Ureter (tissue), 1 donor: ENCODE measurements around the gene ZBED5. TPM values are rescaled to one million over a fixed set of nuclear protein-coding genes. Genes with fewer than 3 reads are reported as not detected.
A peak's percentile ranks its signal among the peaks of the same experiment; 100 is the strongest.

Source experiments
- DNase-seq: peaks from one replicate; pipeline ENCODE4 v3.0.0-alpha.2; 2020; ENCODE audit warnings: low spot score
- total RNA-seq: library from RNA; stranded (reverse); gene quantifications from one replicate; pipeline ENCODE4 v1.2.4, GENCODE V29; 2023
- donor health status: DM: yes; HTN: yes; CAD: no.

Gene ZBED5
- total RNA-seq, 1 donor from 2014 or later = 54.0 TPM

DNA sequence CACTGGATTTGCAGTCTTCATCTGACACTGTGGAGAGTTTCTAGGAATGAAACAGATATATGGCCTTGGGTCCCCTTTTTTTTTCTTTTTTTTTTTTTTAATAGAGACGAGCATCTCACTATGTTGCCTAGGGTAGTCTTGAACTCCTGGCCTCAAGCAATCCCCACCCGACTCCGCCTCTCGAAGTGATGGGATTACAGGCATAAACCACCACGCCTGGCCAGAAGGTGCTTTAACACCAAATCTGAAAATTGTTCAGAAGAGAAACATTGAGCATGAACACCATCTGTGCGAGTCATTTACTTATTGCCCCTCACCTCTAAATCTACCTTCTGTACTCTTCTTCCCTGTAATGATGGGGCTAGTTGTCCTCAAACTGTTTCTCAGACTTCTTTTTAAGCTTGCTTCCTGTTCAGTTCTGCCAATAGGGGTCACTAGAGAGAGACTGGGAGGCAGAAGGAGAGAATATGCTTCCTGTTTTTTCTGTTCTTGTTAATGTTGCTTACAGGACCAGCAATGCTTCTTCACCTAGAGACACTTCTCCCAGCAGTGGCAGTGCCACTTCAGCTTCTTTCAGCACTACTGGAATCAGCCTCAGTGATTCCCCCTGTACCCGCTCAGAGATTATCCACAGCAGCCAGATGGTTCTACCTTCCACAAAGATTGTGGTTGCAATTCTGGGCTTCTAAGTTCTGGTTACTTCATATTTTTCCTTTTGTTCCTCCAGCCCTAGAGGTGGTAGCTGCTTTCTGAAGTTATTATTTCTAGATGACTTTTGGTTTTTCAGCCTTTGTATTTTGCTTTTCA is 20.8 kb upstream of the ZBED5 start:
- peak; percentile 54 for DNase-seq

DNA sequence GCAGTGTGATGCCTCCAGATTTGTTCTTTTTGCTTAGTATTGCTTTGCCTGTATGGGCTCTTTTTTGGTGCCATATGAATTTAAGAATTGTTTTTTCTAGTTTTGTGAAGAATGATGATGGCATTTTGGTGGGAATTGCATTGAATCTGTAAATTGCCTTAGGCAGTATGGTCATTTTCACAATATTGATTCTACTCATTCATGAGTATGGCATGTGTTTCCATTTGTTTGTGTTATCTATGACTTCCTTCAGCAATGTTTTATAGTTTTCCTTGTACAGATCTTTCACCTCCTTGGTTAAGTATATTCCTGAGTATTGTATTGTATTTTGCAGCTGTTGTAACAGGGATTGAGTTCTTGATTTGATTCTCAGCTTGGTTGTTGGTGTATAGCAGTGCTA is 18.3 kb upstream of the ZBED5 start:
- no peak for DNase-seq

DNA sequence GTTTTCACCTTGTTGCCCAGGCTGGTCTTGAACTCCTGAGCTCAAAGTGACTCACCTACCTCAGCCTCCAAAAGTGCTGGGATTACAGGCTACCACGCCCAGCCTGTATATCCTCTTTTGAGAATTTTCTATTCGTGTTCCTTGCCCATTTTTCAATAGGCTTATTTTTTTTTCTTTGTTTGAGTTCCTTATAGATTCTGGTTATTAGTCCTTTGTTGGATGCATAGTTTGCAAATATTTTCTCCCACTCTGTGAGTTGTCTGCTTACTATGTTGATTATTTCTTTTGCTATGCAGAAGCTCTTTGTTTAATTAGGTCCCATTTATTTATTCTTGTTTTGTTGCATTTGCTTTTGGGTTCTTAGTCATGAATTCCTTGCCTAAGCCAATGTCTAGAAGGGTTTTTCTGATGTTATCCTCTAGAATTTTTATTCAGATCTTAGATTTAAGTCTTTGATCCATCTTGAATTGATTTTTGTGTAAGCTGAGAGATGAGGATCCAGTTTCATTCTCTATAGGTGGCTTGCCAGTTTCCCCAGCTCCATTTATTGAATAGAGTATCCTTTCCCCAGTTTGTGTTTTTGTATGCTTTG is 17.7 kb upstream of the ZBED5 start:
- no peak for DNase-seq

DNA sequence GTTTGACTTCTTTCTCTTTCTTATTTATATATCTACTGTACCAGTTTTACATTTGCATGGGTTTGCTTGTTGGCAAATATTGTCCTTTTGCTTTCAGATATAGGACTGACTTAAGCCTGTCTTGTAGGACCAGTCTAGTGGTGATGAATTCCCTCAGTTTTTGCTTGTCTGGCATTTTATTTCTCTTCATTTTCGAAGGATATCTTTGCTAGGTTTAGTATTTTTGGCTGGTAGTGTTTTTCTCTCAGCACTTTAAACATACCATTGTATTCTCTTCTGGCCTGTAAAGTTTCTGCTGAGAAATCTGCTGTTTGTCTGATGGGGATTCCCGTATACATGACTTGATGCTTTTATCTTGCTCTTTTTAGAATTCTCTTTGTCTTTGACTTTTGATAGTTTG is 14.2 kb upstream of the ZBED5 start:
- DNase-seq = no peak

DNA sequence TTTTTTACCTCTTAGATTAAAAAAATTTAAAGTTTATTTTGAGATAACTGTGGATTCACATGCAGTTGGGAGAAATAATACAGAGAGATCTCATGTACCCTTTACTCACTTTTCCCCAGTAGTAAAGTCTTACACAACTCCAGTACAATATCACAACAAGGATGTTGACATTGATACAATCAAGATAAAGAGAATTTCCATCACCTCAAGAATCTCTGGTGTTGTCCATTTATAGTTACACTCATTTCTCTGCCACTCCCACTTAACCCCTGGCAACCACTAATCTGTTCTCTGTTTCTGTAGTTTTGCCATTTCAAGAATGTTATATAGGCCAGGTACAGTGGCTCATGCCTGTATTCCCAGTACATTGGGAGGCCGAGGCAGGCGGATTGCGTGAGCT is 10.5 kb upstream of the ZBED5 start:
- no peak for DNase-seq

DNA sequence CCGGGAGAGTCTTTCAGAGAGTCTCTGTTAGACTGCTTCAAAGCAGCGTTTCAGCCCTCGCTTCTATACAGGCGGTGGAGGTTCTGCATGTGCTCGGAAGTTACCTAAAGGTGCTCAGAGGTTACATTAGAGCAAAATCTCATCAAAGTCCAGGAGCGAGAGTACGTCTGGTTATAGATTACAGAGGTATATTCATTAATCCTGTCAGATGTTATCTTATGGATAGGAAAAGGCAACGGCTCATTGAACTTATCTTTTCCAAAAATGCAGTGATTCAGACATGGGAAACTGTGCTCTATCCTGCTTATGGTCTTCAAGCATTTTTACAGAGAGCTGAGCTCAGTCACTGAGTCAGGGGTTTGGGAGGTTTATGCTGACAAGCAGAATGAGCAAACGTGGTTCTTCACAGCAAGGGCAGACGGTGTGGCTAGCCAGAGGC is 9.1 kb upstream of the ZBED5 start:
- no peak for DNase-seq

DNA sequence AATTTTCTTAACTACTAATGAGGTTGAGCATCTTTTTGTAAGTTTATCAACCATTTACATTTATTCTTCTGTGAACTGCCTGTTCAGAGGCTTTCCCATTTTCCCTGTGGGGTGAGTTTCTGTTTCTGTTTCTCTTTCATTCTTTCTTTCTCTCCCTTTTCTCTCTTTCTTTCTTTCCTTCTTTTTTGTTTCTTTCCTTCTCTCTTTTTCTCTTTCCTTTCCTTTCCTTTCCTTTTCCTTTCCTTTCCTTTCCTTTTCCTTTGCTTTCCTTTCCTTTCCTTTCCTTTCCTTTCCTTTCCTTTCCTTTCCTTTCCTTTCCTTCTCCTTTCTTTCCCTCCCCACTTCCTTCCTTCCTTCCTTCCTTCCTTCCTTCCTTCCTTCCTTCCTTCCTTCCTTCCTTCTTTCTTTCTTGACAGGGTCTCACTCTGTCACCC is 8.0 kb upstream of the ZBED5 start:
- no peak for DNase-seq

DNA sequence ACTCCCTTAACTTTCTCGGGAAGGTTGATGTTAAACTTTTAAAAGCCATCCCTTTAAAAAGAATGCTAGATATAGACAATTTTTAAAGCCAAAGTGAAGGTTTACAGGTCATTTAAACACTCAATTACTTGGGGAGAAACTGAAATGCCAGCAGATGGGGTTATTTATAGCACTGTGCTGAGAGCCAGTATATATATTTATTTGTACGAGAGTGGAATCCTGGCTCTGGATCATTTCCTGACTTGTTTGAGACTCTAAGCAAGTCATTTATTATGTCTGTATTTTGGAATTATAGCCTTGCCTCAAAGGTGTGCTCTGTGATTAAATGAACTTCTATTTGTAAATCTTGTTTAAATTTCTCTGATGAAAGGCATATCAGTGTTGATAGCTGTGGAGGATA is 6.8 kb upstream of the ZBED5 start:
- no peak for DNase-seq

DNA sequence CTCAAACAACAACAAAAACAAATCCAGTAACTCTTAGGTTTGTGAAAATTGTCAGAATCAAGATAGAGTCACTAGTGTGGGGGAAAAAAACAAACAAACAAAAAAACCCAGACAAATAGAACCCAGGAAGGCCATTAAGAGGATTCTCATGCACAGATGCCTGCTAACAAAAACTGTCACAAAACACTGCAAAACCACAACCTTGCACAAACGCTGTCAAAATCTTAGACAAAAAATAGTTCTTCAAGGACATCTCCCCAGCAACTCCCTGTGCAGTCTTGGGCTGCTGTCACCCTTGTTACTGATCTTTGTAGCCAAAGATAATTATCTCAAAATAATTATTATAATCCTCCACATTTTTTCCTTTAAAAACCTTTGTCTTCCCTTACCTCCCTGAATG is 4.6 kb upstream of the ZBED5 start:
- no peak for DNase-seq

DNA sequence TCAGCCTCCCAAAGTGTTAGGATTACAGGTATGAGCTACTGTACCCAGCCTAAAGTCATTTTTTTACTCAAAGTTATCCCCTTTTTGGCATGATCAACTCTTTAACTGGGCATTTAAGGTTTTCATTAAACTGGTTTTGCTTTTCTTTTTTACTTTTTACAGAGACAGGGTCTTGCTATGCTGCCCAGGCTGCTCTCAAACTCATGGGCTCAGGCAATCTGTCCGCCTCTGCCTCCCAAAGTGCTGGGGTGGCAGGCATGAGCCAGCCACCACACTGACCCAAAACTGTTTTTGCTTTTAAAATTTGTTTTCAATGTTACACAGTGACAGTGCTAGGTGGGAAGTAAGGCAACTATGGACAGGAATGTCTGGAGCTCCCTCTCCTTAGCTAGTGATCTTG is 3.9 kb upstream of the ZBED5 start:
- DNase-seq = no peak

DNA sequence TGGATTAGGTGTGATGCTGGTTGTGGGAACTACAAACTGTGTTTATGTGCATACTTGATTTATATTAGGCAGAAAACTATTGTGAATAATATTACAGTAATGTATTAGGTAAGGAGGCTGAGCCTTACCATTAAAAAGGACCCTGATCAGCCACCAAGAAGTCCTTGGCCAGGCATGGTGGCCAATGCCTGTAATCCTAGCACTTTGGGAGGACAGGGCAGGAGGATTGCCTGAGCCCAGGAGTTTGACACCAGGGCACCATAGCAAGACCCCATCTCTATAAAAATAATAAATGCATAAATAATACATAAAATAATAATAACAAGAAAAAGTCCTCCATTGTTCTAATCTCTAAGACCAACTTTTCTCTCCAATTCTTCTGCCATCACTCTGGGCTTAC is 3.2 kb upstream of the ZBED5 start:
- no peak for DNase-seq

DNA sequence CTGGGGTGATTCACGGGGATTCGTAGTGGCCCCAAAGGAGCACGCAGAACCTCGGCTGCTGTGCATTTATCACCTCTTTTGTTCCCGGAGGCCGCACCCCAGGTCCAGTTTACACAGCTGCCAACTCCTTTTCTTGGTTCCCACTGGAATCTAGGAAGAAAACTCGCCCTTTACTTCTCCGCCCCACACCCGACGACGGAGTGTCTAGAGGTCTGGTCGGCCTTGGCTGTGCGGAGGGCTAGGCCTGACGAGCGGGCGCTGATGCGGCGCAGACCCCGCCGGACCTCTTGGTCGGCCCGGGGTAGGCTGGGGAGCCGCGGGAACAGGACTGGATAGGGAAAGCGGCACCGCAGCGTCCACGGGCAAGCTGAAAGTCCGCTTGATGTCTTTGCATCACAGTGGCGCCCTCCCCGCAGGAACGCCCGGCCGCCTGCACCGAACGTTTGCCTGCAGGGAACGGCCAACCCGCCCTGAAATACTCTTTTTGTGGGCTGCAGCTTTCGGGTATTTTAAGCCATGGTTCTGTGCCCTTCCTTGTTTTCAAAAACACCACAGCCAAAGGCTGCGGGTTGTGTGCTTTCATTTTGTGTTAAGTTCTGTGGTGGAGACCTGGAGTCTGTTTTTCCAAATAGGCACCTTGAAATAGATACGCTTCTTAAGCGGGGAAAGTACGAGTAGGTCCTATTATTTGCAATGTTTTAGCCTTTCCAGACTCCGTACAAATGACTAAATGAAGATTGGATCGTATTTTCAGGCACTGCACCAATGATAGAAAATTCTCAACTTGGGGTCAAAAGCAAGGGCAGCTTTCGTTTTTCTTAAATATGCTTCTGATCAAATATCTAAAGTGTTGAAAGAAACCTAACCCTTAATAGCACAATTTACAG is 829 bp upstream of the ZBED5 start:
- no peak for DNase-seq

DNA sequence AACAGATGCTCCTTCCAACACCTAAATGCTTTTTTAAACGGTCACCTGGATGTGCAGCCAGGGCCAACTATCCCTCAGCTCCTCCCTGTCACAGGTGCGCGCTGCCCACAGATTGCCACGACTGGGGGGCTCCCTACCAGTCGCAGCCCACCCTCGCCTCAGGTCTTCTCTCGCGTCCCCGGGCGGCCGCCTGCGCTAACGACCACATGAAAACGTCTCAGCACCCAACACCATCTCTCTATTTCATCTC is 469 bp downstream of the ZBED5 start:
- DNase-seq = peak; percentile 62

DNA sequence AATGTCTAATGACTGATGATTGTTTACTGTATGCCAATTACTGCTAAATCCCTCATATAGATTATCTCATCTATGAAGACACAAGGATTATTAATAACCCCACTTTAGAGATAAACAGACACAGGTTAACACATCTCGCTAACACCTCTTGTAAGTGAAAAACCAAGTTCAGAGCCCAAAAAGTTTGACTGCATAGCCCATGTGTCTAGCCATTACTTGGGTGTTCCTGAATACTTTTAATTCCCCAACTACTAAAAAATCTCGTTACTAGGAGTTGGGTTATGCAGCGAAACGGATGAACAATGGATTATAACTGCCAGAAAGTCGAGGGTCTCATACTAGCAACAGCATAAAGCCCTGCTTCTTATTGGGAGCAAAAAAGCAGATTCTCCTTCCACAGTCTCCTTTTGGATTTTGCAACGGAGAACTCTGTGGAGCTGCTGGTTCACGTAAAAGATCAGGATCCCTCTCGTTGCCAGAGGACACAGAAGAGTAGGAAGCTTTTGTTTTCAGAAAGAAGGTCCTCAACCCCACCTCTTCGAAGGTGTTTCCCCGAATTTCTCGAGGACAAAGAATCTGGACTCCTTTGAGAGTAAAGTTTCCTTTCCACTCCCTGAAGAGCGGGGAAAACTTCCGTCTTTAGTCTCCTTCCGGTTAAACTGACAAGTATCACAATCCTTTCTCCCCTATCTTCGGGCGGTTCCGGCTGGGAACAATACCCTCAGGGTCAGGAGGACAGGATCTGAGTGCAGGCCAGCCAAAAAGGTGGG is 979 bp downstream of the ZBED5 start:
- DNase-seq = no peak

DNA sequence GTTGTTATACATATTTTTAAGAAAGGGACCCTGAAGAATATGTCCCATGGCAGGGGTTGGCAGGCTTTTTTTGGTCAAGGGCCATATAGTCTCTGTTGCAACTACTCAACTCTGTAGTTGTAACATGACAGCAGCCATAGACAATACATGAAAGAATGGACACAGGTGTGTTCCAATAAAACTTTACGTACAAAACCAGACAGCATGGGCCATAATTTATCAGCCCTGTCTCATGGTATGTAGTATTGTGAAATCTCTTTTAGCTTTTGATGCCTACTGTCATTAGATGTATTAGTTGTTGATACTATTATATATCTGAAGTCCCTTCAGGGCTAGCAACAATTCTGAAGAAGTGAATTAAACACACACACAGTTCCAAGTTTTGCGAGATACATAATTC is 2.6 kb downstream of the ZBED5 start:
- DNase-seq = no peak

DNA sequence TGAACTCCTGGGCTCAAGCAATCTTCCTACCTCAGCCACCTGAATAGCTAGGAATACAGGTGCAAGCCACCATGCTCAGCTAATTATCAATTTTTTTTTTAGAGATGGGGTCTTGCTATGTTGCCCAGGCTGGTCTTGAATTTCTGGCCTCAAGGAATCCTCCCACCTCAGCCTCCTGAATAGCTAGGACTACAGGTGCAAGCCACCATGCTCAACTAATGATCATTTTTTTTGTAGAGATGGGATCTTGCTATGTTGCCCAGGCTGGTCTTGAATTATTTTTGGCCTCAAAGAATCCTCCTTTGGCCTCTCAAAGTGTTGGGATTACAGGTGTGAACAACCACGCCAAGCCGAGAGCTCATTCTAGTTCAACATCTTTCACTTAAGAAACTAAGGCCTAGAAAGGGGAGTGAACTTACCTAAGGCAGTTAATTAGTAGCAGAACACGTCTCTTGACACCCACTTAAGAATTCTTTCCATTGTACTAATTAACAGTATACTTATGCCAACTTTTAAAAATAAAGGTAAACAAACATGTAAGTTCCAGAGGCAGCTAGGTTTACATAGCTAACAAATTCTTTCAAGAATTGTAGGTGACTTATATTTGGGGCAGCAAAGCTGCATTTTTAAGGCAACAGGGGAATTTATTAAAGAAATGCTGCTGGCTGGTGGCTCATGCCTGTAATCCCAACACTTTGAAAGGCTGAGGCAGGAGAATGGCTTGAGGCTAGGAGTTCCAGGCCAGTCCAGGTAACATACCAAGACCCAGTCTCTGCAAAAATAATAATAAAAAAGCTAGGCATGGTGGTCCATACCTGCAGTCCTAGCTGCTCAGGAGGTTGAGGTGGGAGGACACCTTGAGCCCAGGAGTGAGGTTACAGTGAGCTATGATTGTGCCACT is 9.6 kb downstream of the ZBED5 start:
- DNase-seq = no peak

DNA sequence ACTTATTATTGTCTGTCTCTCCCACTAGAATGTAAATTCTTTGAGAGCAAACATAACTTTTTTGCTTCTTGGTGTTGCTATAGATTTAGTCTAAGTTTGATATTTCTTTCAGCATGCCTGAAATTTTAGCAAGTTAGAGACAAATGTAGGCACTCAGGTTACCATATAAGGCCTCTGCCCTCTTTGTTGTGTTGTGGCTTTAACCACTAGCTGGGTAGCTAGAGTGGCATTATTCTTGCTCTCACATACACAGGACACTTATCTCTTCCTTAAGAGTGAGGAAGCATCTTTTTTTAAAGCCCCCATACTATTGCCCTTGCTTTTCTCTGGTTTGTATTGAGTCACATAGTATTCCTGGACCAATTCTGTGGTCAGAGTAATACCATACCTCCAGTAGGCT is 11.2 kb downstream of the ZBED5 start:
- DNase-seq = no peak

DNA sequence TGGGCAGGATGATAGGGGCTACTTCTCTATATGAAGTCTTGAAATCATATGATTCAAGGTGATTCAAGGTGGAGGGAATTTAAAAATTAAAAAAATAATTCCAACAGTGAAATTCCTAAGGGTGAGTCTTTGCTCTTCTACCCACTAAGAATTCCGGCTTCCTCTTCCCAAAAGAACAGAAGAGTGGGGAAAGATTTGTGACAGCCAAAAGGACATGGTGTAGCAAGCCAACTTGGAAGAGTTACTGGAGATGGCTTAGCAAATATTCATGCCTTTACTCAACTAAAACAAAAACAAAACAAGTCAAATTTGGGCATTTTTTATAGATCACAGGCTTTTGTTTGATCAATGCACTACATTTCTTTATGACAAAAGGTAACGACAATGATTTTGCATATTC is 12.3 kb downstream of the ZBED5 start:
- DNase-seq = no peak

DNA sequence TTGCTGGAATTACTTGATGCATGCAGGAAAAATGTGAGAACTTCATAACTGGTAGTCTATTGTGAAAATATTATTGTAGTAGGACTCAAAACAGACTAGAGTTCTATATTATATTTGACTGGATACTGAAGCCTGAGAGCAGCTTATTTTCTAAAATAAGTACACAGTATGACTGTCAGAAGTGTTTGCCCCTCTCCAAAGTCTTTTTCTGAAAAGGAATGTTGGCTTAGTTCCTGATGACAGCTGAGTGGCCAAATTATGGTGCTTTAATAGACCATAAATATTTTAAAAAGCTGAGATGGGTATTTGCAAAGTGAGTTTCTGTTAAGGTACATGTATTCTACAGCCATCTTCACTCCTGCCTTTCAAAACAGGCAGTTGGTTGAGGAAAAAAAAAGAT is 13.1 kb downstream of the ZBED5 start:
- DNase-seq = no peak

DNA sequence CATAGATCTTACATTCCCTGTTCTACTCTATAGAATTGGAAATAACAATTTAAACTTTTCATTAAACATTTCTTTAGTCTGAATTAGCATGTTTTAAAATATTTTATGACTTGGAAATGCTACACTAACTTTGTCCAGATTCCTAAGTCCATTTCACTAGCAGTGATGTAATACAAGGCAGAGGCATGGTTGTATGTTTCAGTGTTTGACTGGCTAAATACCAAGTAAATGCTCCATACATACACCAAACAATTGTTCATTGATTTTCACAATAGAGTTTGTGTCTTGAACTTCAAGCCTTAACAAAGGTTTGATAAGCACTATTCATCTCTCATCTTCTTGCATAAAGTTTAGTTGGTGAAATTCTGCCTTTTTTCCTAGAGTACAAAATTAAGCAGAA is 13.5 kb downstream of the ZBED5 start:
- DNase-seq = no peak

DNA sequence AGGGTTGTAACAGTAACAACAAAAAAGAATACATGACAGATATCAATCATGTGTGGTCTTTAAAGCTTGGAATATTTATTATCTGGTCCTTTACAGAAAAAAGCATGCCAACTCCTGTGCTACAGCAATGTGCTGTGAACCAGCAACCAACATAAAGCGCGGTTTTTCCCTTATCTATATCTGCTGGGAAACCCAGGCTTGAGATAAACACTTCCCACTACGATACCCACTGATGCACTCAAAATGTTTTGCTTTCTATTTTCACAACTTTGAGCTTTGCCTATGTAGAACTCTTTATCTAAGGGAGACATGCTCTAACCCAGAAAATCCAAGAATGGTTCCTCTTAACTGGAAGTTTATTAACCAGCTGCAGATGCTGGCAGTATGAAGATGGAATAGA is 19.0 kb downstream of the ZBED5 start:
- DNase-seq = no peak
